H1 (cell line): ENCODE data around the gene HMCN1. TPM values are rescaled to one million over a fixed set of nuclear protein-coding genes. Genes with fewer than 3 reads are reported as not detected.

Source experiments
- CTCF ChIA-PET: fragments of 300-600 bp; sonication (Branson Sonifier 250); formaldehyde crosslinking; loops from one replicate; lab custom pipeline; 2021; ENCODE audit not compliant: partially characterized antibody; lab: Charles Lee
- POLR2A ChIA-PET: fragments of 300-600 bp; sonication (Branson Sonifier 250); formaldehyde crosslinking; loops from one replicate; lab custom pipeline; 2021; ENCODE audit warnings: inconsistent platforms; ENCODE audit not compliant: partially characterized antibody; lab: Charles Lee
- DNase-seq, 2 experiments: peaks; one replicate each; pipeline versions ENCODE4 v3.0.0 to v3.0.0-alpha.2; 2010 to 2022; ENCODE audit warnings: low spot score in 2 of 2, low read depth in 1 of 2, mixed read lengths in 1 of 2
- FAIRE-seq: peaks from 2 replicates; lab custom pipeline; 2011; peaks lifted over from hg19 to GRCh38; lab: Jason Lieb, UNC
- H2AFZ ChIP-seq: 2 replicates; pipeline ENCODE4 v1.8.1; 2012; ENCODE audit warnings: low read length, inconsistent platforms
- H2AK5ac ChIP-seq: 2 replicates; pipeline ENCODE4 v1.6.1; 2013; ENCODE audit warnings: low read depth, low read length
- H2BK120ac ChIP-seq: replicated peaks from 2 replicates; pipeline ENCODE3; 2013; ENCODE audit warnings: low read depth, low read length, inconsistent platforms
- H2BK12ac ChIP-seq: 2 replicates; pipeline ENCODE4 v1.6.1; 2013; ENCODE audit warnings: low read depth, low read length
- H2BK15ac ChIP-seq: 2 replicates; pipeline ENCODE4 v1.6.1; 2013; ENCODE audit warnings: low read length
- H2BK20ac ChIP-seq: 2 replicates; pipeline ENCODE4 v1.6.1; 2013; ENCODE audit warnings: low read length
- H2BK5ac ChIP-seq: 2 replicates; pipeline ENCODE4 v1.6.1; 2013; ENCODE audit warnings: low read depth, low read length
- H3K14ac ChIP-seq: 2 replicates; pipeline ENCODE4 v1.6.1; 2013; ENCODE audit warnings: inconsistent platforms; ENCODE audit not compliant: insufficient read length
- H3K18ac ChIP-seq: 2 replicates; pipeline ENCODE4 v1.6.1; 2013; ENCODE audit warnings: low read length; ENCODE audit errors: extremely low read depth
- H3K23ac ChIP-seq: 2 replicates; pipeline ENCODE4 v1.6.1; 2013; ENCODE audit warnings: inconsistent platforms; ENCODE audit not compliant: insufficient read length
- H3K23me2 ChIP-seq: 2 replicates; pipeline ENCODE4 v1.6.1; 2013; ENCODE audit warnings: low read depth, low read length
- H3K27ac ChIP-seq: 2 replicates; pipeline ENCODE4 v1.6.1; 2011; ENCODE audit warnings: low read depth, low read length, inconsistent platforms
- H3K27me3 ChIP-seq, 4 experiments: replicated peaks in 1 of 4; 1 replicate in 1 of 4; 2 replicates in 3 of 4; pipeline versions ENCODE4 v1.6.1 to v1.8.1; 2011 to 2013; ENCODE audit warnings: low read length in 3 of 4, mild to moderate bottlenecking in 3 of 4, inconsistent platforms in 2 of 4, mixed read lengths in 2 of 4, moderate library complexity in 1 of 4; ENCODE audit not compliant: control insufficient read depth in 3 of 4, insufficient read depth in 3 of 4; ENCODE audit errors: extremely low read depth in 1 of 4
- H3K36me3 ChIP-seq, 4 experiments: 2 replicates each; pipeline versions ENCODE4 v1.6.1 to v1.8.1; 2011 to 2013; ENCODE audit warnings: mild to moderate bottlenecking in 4 of 4, low read length in 3 of 4, moderate library complexity in 2 of 4, control low read depth in 1 of 4, inconsistent platforms in 1 of 4; ENCODE audit not compliant: insufficient read depth in 4 of 4, control insufficient read depth in 2 of 4
- H3K4ac ChIP-seq: replicated peaks from 2 replicates; pipeline ENCODE3; 2013; ENCODE audit warnings: low read length, low read depth, mixed read lengths, inconsistent platforms; ENCODE audit not compliant: insufficient read length
- H3K4me1 ChIP-seq, 4 experiments: replicated peaks in 1 of 4; 1 replicate in 1 of 4; 2 replicates in 3 of 4; pipeline versions ENCODE4 v1.6.1 to v1.8.1; 2011 to 2013; ENCODE audit warnings: low read length in 3 of 4, inconsistent platforms in 2 of 4, mixed read lengths in 1 of 4; ENCODE audit not compliant: insufficient read depth in 4 of 4, control insufficient read depth in 3 of 4
- H3K4me2 ChIP-seq, 2 experiments: 2 replicates each; pipeline versions ENCODE4 v1.6.1 to v1.8.1; 2011 to 2013; ENCODE audit warnings: low read depth in 2 of 2, low read length in 2 of 2, control low read depth in 1 of 2, inconsistent platforms in 1 of 2, mild to moderate bottlenecking in 1 of 2; ENCODE audit not compliant: insufficient read depth in 1 of 2
- H3K4me3 ChIP-seq, 4 experiments: fragments of 200-600, 300-600 bp in 1 of 4; sonication (generic), shearing (Covaris generic), sonication (Bioruptor Twin) in 1 of 4; 2 replicates each; pipeline versions ENCODE4 v1.5.1 to v1.8.1; 2011 to 2016; ENCODE audit warnings: low read length in 4 of 4, low read depth in 3 of 4, control low read depth in 2 of 4, inconsistent platforms in 2 of 4, mild to moderate bottlenecking in 2 of 4, mixed read lengths in 1 of 4, moderate library complexity in 1 of 4; ENCODE audit not compliant: insufficient read depth in 2 of 4; ENCODE audit errors: extremely low read depth in 1 of 4
- H3K56ac ChIP-seq: replicated peaks from 2 replicates; pipeline ENCODE3; 2013; ENCODE audit warnings: low read depth, mild to moderate bottlenecking, mixed read lengths, low read length, inconsistent platforms; ENCODE audit not compliant: insufficient read length
- H3K79me1 ChIP-seq: 2 replicates; pipeline ENCODE4 v1.6.1; 2013; ENCODE audit warnings: low read depth, low read length, control low read depth
- H3K79me2 ChIP-seq, 2 experiments: 2 replicates each; pipeline versions ENCODE4 v1.6.1 to v1.8.1; 2012 to 2013; ENCODE audit warnings: low read length in 2 of 2, mild to moderate bottlenecking in 2 of 2, inconsistent platforms in 1 of 2; ENCODE audit not compliant: insufficient read depth in 2 of 2, control insufficient read depth in 1 of 2
- H3K9ac ChIP-seq, 4 experiments: replicated peaks in 1 of 4; 1 replicate in 1 of 4; 2 replicates in 3 of 4; pipeline versions ENCODE4 v1.6.1 to v1.8.1; 2011 to 2013; ENCODE audit warnings: low read depth in 3 of 4, low read length in 3 of 4, control low read depth in 2 of 4, mild to moderate bottlenecking in 2 of 4, moderate library complexity in 2 of 4, inconsistent platforms in 1 of 4; ENCODE audit errors: extremely low read depth in 1 of 4
- H3K9me3 ChIP-seq, 2 experiments: 2 replicates each; pipeline versions ENCODE4 v1.6.1 to v1.8.1; 2012 to 2013; ENCODE audit warnings: mild to moderate bottlenecking in 2 of 2, moderate library complexity in 2 of 2, control low read depth in 1 of 2, inconsistent platforms in 1 of 2, low read depth in 1 of 2, low read length in 1 of 2, mixed read lengths in 1 of 2; ENCODE audit not compliant: insufficient read depth in 2 of 2
- H4K20me1 ChIP-seq, 2 experiments: replicated peaks in 1 of 2; 2 replicates each; pipeline versions ENCODE3 to v1.8.1; 2011 to 2013; ENCODE audit warnings: inconsistent platforms in 2 of 2, low read length in 2 of 2, mild to moderate bottlenecking in 1 of 2; ENCODE audit not compliant: insufficient read depth in 2 of 2, control insufficient read depth in 1 of 2
- H4K5ac ChIP-seq: 2 replicates; pipeline ENCODE4 v1.6.1; 2013; ENCODE audit warnings: low read length, low read depth, mixed read lengths, inconsistent platforms; ENCODE audit not compliant: insufficient read length
- H4K8ac ChIP-seq: 2 replicates; pipeline ENCODE4 v1.8.0; 2013; ENCODE audit warnings: mild to moderate bottlenecking, moderate library complexity, low read length, inconsistent platforms; ENCODE audit not compliant: insufficient read depth; ENCODE audit errors: extremely low read depth
- H4K91ac ChIP-seq: replicated peaks from 2 replicates; pipeline ENCODE3; 2013; ENCODE audit warnings: low read length, mixed read lengths, inconsistent platforms; ENCODE audit not compliant: insufficient read length
- BRCA1 ChIP-seq: IDR thresholded peaks from 2 replicates; pipeline ENCODE4 v1.6.1; 2012; ENCODE audit warnings: low read depth, low read length, improper control_type of control experiment
- GTF2F1 ChIP-seq: IDR thresholded peaks from 2 replicates; pipeline ENCODE4 v1.6.1; 2012; ENCODE audit warnings: low read depth, low read length, improper control_type of control experiment, borderline replicate concordance
- SIRT6 ChIP-seq: IDR thresholded peaks from one replicate; pipeline ENCODE4 v1.7.1; 2012; ENCODE audit warnings: low read length, inconsistent platforms
- TCF12 ChIP-seq: IDR thresholded peaks from 2 replicates; pipeline ENCODE4 v1.6.1; 2011; ENCODE audit warnings: low read depth, mild to moderate bottlenecking, low read length
- ZNF274 ChIP-seq: IDR thresholded peaks from 2 replicates; pipeline ENCODE4 v1.7.0; 2012; ENCODE audit warnings: low read length, borderline replicate concordance; ENCODE audit errors: extremely low read depth
- WGBS, 2 experiments: shearing (Covaris generic) in 1 of 2; methylation state at CpG; one replicate each; pipeline versions ENCODE4 v1.1.6 to v1.1.7; 2013 to 2015; ENCODE audit warnings: low lambda C conversion rate in 2 of 2, mixed read lengths in 2 of 2, inconsistent platforms in 1 of 2, low coverage in 1 of 2, missing lambda C conversion rate in 1 of 2; ENCODE audit not compliant: insufficient replicate concordance in 2 of 2, insufficient coverage in 1 of 2, insufficient read length in 1 of 2; ENCODE audit errors: extremely low coverage in 1 of 2, missing lambda C conversion rate in 1 of 2; 5-methylcytosine and 5-hydroxymethylcytosine counted together
- polyA plus RNA-seq, 7 experiments: library from polyadenylated mRNA; depleted of rRNA in 3 of 7; stranded (reverse) in 5 of 7; unstranded in 2 of 7; fragments of >200 nt in 5 of 7; fragments of 200-250 nt in 2 of 7; gene quantifications; 1 replicate in 5 of 7; 2 replicates in 1 of 7; 4 replicates in 1 of 7; pipeline versions ENCODE4 v1.2.1 to v1.2.3, GENCODE V29; 2011 to 2013; ENCODE audit warnings: missing spikeins in 2 of 7, mixed read lengths in 2 of 7
- total RNA-seq: library from RNA; stranded (reverse); fragmentation: NEBNext Ultra II Directional; extraction: Animal tissue kit (Norgen Biotek cat#: 25700); gene quantifications from 2 replicates; pipeline ENCODE4 v1.2.1, GENCODE V29; 2021
- TF ChIP-seq, protein P1 (sequence below), 3 experiments: IDR thresholded peaks; 1 replicate in 2 of 3; 2 replicates in 1 of 3; pipeline versions ENCODE4 v1.5.1 to v1.6.1; 2011; ENCODE audit warnings: low read length in 3 of 3, mild to moderate bottlenecking in 3 of 3, inconsistent platforms in 2 of 3, low read depth in 1 of 3, moderate library complexity in 1 of 3; ENCODE audit not compliant: insufficient read depth in 1 of 3; ENCODE audit errors: control extremely low read depth in 1 of 3

Gene HMCN1
- total and polyA plus RNA-seq, 2 of the 8 experiments (the other 6 are each of a cell fraction or from before 2014, with no cell fraction given), result 13.8 to 14.6 TPM

DNA sequence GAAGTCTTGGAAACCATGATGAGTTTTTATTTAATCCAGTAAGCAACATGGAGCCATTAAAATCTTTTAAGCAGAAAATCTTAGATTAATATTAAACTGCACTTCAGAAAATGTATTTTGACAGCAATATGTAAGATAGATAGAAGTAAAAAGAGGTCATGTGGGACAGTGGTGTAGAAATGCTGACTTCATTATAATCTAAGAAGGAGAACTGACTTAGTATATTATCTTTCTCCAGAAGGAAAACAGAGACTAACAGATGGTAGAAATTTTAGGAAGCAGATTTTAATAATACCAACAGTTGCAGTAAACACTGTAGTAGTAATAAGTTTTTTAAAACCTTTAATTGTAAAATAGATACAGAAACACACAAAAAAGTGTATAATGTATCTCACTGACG lies 367.9 kb downstream of the HMCN1 start:
- Histone ChIP-seq H3K27me3 (no peaks in the 10 kb centered on the region), H3K23ac (no peak overlapping the region), H3K4me2 (no peak overlapping the region), H3K79me2 (no peaks in the 10 kb centered on the region), H4K91ac (no peak overlapping the region), H3K27ac (no peak overlapping the region), H4K5ac (no peak overlapping the region), H3K4me1 (no peaks in the 10 kb centered on the region), H3K9ac (no peak overlapping the region), H3K18ac (no peak overlapping the region), H3K56ac (no peak overlapping the region), H4K8ac (no peak overlapping the region), H2AFZ (no peak overlapping the region), H3K4me3 (no peak overlapping the region), H3K14ac (no peak overlapping the region), H3K79me1 (no peaks in the 10 kb centered on the region), H4K20me1 (no peaks in the 10 kb centered on the region), H3K9me3 (no peaks in the 10 kb centered on the region), H3K36me3 (no peaks in the 10 kb centered on the region), H3K23me2 (no peaks in the 10 kb centered on the region), H2BK20ac (no peak overlapping the region), H2BK120ac (no peak overlapping the region), H2AK5ac (no peak overlapping the region), H2BK15ac (no peak overlapping the region), H3K4ac (no peak overlapping the region), H2BK5ac (no peak overlapping the region), H2BK12ac (no peak overlapping the region)
- POLR2A ChIA-PET, result no interaction called here
- WGBS, 2 experiments, result 88% methylated on average over 1 of the region's 1 CpG; no CpG with 5 or more reads in 1 of the 2 experiments
- TF ChIP-seq BRCA1 (no peak), GTF2F1 (no peak), ZNF274 (no peak), TCF12 (no peak), SIRT6 (no peak)
- TF ChIP-seq, protein P1, sequence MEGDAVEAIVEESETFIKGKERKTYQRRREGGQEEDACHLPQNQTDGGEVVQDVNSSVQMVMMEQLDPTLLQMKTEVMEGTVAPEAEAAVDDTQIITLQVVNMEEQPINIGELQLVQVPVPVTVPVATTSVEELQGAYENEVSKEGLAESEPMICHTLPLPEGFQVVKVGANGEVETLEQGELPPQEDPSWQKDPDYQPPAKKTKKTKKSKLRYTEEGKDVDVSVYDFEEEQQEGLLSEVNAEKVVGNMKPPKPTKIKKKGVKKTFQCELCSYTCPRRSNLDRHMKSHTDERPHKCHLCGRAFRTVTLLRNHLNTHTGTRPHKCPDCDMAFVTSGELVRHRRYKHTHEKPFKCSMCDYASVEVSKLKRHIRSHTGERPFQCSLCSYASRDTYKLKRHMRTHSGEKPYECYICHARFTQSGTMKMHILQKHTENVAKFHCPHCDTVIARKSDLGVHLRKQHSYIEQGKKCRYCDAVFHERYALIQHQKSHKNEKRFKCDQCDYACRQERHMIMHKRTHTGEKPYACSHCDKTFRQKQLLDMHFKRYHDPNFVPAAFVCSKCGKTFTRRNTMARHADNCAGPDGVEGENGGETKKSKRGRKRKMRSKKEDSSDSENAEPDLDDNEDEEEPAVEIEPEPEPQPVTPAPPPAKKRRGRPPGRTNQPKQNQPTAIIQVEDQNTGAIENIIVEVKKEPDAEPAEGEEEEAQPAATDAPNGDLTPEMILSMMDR (IDR thresholded peaks at IDR 0.05; ENCODE audit: control extremely low read depth in 1 of 3, insufficient read depth in 1 of 3, low read depth in 1 of 3, low read length in 3 of 3), result no peak
- CTCF ChIA-PET, result no interaction called here
- DNase-seq, result no peak
- FAIRE-seq, result no peak
